NCI-H2227 (cell line): ENCODE results near the gene RRAS2.
A peak's percentile ranks its signal among the peaks of the same experiment; 100 is the strongest.
"Not testable (repeated sequence)": the region's sequence is repeated elsewhere in the genome, so short reads cannot be mapped to it uniquely, and the experiment has no call there.

Experiments
- DNase-seq: peaks from one replicate; lab custom pipeline; 2025; ENCODE audit not compliant: unreplicated experiment; lab: John Stamatoyannopoulos, UW

RRAS2 gene

DNA sequence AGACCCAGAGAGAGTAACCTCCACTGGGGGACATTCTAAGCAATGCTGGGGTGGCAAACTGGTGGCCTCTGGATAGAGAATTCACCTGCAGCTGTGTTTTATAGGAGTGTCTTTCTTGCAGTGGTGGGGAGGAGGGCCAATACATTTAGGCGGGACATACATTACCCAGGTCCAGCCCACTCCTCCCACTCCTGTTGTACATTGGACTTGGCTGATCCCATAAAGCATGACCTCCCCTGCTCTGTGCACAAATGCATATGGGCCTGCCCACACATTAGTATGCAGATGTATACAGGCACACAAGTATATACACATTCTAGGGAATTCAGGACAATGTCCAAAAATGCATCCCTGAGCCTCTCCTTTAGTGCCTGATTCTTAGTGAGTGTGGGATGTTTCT lies 99.1 kb downstream of the RRAS2 start:
- no peak for DNase-seq

DNA sequence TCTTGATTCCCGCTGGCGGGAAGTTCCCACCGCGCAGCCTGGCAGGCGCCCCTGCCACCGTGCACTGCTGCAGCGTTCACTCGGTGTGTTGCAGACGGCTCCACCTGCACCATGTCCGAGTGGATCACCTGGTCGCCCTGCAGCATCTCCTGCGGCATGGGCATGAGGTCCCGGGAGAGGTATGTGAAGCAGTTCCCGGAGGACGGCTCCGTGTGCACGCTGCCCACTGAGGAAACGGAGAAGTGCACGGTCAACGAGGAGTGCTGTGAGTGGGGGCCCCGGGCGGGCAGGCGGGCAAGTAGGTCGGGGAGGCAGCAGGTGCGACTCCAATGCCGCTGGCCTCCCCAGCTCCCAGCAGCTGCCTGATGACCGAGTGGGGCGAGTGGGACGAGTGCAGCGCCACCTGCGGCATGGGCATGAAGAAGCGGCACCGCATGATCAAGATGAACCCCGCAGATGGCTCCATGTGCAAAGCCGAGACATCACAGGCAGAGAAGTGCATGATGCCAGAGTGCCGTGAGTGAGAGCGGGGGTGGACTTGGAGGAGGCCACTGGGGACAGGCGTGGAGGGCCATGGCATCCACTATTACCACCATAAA lies 99.7 kb downstream of the RRAS2 start:
- peak; percentile 14 for DNase-seq

DNA sequence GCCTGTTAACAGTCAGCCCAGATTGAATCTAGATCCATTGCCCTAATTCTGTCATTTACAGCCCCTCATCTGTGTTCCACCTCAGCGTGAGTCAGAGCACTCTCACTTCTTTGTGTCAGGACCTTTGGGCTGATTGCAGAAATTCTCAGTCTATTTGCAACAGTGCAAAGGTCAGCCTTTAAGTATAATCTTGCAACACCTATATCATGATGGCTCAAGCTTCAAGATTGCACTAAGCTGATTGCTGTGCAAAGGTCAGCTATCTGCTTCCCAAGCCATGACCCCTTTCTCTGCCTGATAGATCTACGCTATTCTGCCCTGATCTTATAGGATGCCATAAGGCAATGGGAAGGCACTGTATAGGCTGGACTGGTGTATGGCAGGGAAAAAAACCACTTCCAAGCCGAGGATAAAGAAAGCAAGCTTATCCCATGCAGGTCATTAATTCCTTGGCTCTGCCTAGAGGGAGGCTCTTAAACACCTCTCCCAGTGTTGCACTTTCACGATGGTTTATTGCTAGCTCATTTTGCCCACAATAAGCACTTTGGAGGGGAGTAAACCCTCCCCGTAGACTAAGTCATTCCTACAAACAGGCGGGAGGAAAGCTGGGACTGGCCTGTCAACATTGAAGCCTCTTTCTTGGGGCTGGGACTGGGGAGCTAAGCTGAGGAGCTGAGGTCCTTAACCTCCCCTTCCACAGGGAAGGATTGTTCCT lies 100.6 kb downstream of the RRAS2 start:
- DNase-seq: no peak

DNA sequence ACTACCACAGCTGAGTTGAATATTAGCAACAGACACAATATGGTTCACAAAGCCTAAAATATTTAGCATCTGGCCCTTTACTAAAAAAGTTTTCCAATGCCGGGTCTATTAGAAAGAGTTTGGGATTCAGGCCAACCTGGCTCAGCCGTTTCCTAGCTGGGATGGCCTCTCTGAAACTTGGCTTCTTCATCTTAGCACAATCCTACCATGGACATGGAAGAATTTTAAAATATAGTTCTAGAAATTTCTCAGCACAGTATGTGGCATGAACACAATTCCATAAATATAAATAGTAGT lies 103.8 kb downstream of the RRAS2 start:
- DNase-seq: no peak

DNA sequence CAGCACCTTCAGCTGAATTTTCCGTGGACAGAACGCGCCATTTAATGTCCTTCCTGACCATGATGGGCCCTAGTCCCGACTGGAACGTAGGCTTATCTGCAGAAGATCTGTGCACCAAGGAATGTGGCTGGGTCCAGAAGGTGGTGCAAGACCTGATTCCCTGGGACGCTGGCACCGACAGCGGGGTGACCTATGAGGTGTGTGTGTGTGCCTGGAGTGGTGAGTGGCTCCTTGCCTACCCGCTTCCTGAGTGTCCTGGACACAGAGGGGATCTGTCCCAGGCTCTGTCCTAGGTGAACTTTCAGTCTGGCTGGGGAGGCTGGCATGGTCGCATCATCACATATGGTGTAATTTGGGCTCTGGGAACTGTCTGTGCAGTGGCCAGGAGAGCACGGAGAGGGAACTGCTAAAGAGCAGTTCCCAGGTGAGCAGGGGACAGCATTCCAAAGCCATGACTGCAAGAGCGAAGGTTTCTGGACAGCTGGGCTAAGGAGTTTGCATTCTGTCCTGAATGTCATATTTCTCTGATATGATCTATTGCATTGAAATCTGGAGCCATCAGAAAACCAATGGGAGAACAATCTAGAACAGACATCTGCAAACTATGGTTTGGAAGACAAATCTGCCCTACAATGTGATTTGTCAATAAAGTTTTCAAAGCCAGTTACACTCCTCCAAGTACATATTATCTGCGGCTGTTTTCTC lies 104.3 kb downstream of the RRAS2 start:
- no peak for DNase-seq

DNA sequence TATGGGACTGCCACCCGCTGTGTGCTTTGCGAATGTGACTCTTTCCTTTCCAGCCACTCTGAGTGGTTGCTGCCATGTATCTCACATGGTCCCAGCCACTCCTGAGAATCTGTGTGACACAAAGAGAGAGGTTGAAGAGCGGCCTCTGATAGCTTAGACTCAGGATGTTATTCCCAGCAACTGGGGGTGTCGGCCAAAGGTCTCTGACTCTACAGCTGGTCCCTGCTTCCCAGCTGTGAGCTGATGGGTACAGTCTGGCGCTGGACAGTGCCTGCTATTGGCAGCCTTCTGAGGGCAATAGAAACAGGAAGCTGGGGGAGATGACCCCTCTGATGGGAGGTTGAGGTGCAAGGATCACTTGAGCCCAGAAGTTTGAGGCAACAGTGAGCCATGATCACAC lies 105.1 kb downstream of the RRAS2 start:
- DNase-seq: no peak

DNA sequence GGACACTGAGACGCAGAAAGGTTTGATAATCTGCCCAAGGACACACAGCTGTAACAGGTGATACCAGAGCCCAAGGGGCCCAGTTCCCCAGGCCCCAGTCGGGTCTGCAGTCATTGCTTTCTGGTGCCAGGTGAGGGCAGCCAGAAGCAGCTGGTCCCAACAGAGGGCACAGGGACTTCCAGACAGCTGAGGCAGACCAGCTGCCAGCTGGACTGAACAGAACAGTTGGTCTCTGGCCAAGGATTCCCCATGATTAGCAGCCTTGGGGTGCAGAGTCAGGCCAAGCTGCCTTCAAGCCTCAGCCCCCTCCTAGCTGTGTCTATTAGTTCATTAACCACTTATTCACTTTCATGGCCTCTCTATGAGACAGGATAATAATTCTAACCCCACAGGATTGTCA lies 105.6 kb downstream of the RRAS2 start:
- DNase-seq: no peak

DNA sequence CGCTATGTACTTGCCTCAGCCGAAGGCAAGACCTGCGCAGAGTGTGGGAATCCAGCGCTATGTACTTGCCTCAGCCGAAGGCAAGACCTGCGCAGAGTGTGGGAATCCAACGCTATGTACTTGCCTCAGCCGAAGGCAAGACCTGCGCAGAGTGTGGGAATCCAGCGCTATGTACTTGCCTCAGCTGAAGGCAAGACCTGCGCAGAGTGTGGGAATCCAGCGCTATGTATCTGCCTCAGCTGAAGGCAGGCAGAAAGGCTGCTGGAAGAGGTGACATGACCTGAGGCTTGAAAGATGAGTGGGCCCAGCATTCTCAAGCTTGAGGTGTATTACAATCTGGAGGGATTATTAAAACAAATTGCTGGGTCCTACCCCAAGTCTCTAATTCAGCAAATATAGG lies 106.5 kb downstream of the RRAS2 start:
- DNase-seq: not testable (repeated sequence)

DNA sequence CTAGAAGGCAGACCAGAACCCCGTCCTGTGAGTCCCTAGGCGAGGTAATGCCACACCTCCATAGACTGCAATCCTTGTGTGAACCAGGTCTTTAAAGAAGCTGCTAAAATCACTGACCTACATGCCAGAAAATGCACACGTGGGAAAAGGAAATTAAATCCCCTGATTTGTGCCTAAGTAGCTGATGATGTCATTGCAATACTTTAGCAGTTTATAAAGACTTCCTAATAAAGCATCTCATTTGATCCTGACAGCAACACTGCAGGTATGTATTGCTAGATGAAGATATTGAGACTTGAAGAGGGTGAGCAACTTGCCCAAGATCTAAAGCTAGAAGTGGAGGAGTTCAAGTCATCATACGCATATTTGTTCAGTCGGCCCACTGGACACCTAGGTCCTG lies 107.2 kb downstream of the RRAS2 start:
- no peak for DNase-seq

DNA sequence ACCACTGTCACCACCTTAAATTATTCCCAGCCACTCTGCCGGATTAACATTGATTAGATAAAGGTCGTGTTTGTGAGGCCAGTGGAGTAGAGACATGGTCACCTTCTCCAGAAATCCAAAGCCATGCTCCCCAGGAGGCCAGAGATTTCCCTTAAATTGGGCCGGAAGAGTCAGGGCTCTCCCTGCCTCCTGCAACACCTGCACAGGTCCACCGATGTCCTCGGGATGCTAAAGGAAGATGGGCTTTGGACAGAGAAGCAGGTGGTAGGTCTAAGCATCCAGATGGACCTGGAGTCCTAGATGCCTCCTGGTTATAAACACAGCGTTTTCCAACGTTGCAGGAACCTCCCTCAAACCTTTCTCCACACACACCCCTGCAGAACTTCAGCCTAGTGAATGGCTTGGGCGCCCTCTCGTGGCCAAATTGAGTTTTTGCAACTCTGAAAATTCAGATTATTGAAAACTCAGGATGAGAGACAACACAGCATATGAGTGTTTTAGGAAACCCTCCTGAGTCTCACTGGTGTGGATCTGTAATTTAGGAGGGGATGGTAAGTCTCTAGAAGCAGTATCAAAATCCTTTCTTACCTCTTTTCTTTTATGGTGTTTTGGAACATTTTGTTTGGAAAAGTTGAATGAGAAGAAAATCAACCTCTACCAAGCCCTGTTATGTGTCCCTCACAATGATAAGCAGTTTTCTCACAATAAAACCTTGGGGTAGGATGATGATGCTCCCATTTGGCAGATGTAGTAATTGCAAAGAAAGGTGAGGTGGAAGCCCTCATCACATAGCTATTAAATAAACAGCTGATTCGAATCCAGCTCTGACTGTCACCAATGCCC lies 109.6 kb downstream of the RRAS2 start:
- DNase-seq: peak; percentile 76

DNA sequence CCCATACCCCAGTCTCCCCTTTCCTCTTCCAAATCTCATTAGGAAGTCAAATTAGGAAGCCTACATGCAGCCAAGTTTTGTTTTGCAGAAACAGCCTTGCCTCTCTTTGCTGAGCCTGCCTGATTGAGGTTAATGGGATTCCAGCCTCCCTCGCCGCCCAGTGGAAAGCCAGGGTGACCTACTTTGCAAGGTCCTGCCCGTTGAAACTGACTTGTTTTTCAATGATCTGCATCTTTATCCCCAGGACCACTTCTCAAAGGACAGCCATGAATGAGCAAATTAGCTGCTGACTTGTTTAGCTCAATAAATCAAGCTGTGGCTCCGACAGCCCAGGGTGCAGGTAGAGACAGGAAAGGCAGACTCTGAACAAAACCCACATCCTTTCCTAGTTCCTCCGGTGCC lies 110.4 kb downstream of the RRAS2 start:
- DNase-seq: no peak

DNA sequence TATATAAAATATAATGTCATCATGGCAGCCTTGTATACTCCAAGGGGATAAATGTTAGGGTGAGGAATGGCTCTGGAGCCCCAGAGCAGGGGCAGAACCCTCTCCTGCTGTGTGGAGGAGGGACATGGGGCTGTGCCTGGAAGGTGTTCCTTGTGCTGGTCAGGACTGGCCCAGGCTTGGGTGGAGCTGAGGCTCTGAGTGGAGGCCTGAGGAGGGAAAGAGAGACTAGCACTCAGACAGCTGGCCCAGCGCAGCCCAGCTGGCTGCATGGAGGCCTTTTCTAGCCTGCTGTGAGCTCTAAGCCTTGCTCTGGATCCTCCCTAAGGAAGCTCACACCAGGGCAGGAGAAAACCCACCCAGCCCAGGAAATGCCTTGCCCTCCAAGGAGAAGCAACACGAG lies 113.5 kb downstream of the RRAS2 start:
- no peak for DNase-seq

DNA sequence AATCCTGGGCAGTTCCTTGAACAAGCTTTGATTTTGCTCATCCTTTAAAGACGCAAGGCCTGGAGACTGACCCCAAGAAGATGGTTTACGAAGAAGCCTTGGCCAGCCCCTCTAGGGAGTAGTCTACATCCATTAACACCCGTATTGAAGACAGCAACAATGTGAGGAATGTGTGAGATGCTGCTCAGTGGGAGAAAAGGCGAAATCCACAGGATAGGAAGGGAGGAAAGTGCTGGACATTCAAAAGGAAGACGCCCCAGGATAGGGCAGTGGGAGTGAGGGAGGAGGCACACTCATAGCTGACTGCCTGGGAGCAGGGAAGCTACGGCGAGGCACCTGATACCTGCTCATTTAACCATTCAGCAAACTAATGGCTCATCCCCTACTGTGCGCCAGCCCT lies 114.1 kb downstream of the RRAS2 start:
- no peak for DNase-seq

DNA sequence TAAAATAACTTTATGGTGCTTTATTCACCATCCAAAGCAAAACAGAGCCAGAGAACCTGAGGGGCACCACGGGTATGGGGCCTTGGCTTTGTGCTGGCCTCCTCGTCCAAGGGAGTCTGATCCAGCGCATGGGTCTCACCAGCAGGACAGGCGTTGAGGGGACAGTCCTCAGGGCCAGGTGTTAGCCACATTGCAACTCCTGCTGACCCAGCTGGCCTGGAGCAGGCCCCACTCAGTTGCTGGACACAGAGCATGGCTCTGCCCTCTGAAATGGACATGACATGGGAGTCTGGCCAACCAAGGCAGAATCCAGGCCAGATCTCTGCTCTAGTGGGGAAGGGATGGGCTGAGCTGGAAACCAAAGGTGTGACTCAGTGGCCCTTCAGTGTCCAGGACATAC lies 116.2 kb downstream of the RRAS2 start:
- DNase-seq: no peak

DNA sequence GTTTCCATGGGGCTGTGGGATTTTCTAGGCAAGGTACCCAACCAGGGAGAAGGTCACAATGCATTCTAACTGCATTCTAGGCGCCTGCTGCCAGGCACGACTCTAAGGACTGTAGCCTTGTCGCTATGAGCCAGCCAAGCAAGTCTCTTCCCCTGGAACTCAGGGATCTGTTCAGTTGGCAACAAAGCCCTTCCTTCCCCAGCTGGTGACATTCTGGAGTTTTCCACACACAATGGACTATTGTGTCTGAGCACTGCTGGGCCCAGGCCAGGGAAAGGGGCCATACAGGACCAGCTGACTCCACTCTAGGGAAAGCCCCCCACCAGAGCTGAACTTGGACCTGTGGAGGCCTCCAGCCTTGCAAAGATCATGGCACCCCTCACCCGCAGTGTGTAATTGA lies 116.8 kb downstream of the RRAS2 start:
- no peak for DNase-seq

DNA sequence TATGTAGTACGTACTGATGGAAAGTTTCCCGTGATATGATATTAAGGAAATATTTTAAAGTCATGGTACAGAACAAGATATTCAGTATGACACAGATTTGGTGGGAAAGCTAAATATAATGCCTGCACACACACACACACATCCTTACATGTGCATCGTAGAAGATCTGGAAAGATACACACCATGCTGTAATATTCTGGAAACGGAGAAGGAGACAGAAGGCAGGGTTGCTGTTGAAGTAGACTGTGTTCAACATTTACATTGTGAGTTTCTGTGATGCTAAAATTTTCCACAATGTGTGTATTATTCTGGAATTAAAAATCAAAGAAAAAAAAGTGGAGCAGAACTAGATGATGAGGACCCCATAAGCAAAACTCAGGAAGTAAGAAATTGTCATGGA lies 118.0 kb downstream of the RRAS2 start:
- DNase-seq: no peak

DNA sequence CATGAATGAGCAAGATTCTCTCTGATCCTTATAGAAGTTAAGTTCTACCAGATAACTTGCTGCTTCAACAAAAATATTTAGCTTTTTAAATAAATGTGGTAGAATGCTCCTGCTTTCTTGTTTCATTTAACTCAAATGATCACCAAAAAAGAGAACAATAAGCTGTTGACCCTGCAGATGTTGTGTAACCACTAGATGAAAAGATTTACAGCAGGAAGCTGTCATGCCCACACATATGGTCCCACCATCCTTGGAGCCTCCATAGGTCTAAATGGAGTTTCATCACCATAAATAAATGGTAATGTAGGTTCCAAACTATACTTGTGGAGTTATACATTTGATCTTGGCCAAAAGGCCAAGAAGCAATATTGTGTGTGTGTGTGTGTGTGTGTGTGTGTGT lies 118.8 kb downstream of the RRAS2 start:
- no peak for DNase-seq

DNA sequence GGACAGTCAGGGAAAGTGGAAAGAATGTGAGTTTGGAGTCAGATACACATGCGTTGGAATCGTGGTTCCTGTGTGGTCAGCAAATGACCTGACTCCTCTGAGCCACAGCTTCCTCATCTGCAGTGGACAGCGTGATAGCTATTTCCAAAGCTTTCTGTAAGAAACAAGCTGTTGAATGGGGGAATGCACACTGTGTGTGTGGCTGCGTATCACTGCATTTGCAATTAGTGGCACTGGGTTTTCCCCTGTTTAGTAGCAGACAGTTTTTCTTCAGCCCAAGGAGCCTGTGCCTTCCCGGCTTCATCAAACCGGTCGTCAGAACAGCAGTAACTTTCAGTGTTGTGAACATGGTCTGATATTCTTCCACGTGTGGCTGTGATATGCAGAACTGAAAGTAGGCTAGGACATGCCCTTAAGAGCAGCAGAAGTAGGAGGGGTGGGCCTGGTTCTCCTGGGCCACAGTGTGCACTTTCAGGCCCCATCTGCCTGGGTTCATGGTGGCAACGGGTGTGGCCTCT lies 121.5 kb downstream of the RRAS2 start:
- no peak for DNase-seq

DNA sequence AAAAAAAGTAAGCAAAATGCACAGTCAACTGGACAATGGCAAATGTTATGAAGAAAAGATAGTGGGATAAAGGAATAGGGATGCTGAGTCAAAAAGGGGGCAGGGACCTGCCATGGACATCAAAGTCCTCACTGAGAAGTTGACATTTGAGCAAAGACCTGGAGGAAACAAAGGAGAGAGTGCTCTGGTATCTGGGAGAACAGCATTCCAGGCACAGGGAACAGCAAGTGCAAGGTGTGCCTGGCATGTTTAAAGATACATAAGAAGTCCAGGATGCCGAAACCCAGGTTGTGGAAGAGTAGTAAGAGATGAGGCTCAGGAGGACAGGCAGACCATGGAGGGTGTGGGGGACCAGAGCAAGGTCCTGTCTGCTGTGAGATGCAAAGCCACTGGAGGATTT lies 123.3 kb downstream of the RRAS2 start:
- no peak for DNase-seq

DNA sequence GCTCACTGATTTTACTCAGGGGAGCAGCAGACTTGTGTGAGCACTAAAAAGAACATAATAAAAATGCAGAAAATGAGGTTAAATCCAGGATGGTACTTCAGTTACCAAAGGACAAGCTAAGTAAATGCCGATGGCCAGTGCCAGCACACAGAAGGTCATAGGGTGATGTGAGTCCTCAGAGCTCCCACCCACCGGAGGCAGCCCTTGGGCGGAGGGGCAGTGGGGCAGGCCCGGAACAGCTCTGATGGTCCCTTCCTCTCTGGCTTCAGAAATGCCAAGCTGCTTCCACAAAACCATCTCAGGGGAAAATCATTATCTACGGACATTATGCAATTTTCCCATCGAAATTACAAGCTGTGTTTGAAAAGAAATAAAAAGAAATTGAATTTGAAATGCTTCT lies 124.5 kb downstream of the RRAS2 start:
- DNase-seq: no peak

DNA sequence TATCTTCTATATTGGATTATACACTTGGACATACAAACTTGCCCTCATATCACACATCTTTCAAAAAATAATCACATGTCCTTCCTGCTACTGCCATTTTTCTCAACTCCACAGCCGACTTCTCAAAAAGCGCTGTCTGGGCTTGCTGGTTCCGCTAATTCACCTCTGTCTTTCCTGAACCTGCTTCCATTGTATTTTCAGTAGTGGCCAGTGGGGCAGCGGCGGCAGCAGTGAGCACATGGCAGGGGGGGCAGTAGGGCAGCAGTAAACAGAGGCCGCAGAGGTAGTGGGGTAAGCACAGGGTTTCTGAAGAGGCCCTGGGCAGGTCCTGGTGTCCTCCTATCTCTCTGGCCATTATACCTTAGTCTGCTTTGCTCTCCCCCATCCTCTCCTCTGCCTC lies 126.3 kb downstream of the RRAS2 start:
- DNase-seq: no peak

DNA sequence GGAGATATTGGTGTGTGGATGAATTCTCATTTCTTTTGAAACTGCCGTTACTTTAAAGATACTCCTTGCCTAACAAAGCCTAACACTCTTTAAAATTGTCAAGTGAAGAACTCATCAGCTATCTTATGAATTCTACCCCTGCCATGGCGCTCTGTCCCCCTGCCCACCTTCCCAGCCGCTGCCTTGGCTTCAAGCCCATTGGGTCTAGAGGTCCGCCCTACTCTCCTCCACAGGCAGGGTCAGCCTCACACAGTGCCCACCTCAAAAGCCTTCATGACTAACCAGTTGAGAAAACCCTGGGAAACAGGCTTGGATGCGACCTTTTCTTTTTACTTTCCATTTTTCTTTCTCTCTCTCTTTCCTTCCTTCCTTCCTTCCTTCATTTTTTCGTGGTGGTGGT lies 128.6 kb downstream of the RRAS2 start:
- DNase-seq: no peak
